ENCODE data around the gene SELENOK.

GRCh38 chr3:53880396-53881345 is 11.0 kb downstream of the SELENOK start:
- TF ChIP-seq CTCF (conservative IDR thresholded peaks at IDR 0.05; ENCODE audit: low read depth, low read length): no peak
- TF ChIP-seq MXI1 (IDR thresholded peaks at IDR 0.05; ENCODE audit: borderline replicate concordance, low read depth, low read length): no peak
- no peak for TF ChIP-seq RFX5 (IDR thresholded peaks at IDR 0.05; ENCODE audit: low read depth, low read length)
- no peak for TF ChIP-seq FOS (IDR thresholded peaks at IDR 0.05; ENCODE audit: low read depth, low read length)
- TF ChIP-seq POLR2A (IDR thresholded peaks at IDR 0.05; ENCODE audit: low read depth, low read length): no peak
- TF ChIP-seq RCOR1 (IDR thresholded peaks at IDR 0.05; ENCODE audit: insufficient replicate concordance, low read length): no peak
- no peak for TF ChIP-seq MAFK (IDR thresholded peaks at IDR 0.05; ENCODE audit: low read depth, low read length)
- no peak for TF ChIP-seq USF2 (IDR thresholded peaks at IDR 0.05; ENCODE audit: low read depth, low read length)
- TF ChIP-seq BHLHE40 (IDR thresholded peaks at IDR 0.05; ENCODE audit: low read depth, low read length): no peak
- TF ChIP-seq RAD21 (IDR thresholded peaks at IDR 0.05; ENCODE audit: low read length): no peak
- TF ChIP-seq CEBPB (IDR thresholded peaks at IDR 0.05; ENCODE audit: low read depth, low read length): no peak

Data from IMR-90 (cell line).